ENCODE data around the gene ADGRD2.

Gene ADGRD2

DNA sequence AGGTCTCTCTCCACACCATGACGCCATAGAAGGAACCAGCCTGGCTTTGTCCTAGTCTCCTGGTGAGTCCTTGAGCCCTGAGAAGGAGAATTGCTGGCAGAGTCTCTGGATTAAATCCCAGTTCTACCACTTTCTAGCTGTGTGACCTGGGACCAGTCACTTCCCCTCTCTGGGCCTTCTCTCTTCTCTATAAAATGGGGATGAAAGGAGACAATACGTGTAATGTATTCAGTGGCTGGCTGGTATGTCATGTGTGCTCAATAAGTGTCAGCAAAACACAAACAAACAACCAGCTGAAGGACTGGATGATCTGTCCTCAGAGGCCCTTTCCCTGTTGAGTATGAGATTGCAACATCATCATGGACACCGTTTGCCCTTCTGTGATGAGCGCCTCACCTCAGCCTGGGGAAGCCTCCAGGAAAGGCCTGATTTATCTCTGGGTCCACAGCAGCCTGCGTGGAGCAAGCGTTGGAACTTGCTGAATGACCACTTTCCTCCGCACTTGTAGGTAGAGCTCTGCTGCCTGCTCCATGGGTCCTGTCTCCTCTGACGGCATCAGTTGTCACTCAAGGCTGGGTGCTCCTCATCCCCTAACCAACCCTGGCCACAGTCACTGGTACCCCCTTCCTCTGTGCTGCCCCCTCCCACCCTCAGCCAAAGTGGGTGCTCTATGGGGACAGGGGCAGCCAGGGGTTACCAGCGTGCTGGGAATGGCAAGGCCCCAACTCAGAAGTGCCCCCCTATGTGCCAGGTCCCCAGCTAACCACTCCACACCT lies 60.6 kb downstream of the ADGRD2 start:
- Mint-ChIP-seq H3K4me1 (peaks cover 3% of the 10 kb centered on the region), H3K27ac (no peak overlapping the region), H3K4me3 (no peak overlapping the region), H3K9me3 (no peaks in the 10 kb centered on the region), H3K36me3 (ENCODE audit: low read depth) (no peaks in the 10 kb centered on the region), H3K27me3 (peaks cover 9% of the 10 kb centered on the region)
- no peak for ATAC-seq
- DNase-seq = no peak

GRCh38 chr9:124511426-124511840 lies 61.2 kb downstream of the ADGRD2 start:
- H3K4me3 Mint-ChIP-seq = no peak overlapping the region
- no peak overlapping the region for H3K27ac Mint-ChIP-seq
- H3K4me1 Mint-ChIP-seq = peaks cover 3% of the 10 kb centered on the region
- DNase-seq (no peak), ATAC-seq (no peak)
- peaks cover 5% of the 10 kb centered on the region for H3K27me3 Mint-ChIP-seq
- no peaks in the 10 kb centered on the region for H3K9me3 Mint-ChIP-seq
- H3K36me3 Mint-ChIP-seq (ENCODE audit: low read depth) = no peaks in the 10 kb centered on the region

DNA sequence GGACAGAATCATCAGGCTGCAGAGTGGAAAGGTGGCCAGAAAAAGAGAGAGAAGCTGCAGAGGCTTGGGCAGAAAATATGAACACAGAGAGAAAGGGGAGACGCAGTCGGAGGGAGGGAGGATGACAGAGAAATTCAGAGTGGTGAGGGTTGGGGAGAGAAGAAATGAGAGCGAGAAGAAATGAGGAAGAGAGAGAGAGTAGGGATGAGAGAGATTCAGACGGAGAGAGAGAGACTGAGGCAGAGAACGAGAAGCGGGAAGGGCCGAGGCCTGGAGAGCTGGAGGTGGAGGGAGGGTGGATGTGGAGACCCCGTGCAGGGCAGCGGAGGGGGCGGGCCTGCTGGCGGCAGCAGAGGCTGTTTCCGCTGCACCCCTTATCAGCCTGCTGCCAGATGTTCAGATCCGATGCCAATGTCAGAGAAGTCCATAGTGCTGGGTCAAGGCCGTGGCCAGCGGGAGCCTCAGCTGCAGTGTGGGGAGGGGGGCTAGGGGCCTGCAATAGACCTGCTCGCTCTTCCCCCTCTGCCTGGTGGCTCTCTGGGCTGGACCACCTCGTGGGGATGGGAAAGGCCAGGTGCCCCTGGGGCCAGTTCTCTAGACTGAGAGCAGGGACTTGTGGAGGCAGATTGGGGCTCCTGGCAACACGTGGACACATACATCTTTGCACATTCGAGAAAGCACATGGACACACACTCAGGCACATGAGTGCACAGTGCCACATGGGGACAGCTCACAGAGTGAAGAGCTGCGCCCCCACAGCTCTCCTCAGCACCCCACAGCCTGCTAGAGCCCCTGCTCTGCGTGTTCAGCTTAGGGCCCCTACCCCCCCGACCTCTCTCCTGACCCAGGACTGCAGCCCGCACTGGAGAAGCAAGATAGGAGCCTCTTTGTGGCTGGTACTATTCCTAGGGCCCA lies 61.9 kb downstream of the ADGRD2 start:
- H3K36me3 Mint-ChIP-seq (ENCODE audit: low read depth) = no peaks in the 10 kb centered on the region
- H3K27ac Mint-ChIP-seq = no peak overlapping the region
- H3K4me3 Mint-ChIP-seq = no peak overlapping the region
- ATAC-seq (no peak), DNase-seq (no peak)
- peaks cover 3% of the 10 kb centered on the region for H3K4me1 Mint-ChIP-seq
- H3K27me3 Mint-ChIP-seq = peaks cover 2% of the 10 kb centered on the region
- no peaks in the 10 kb centered on the region for H3K9me3 Mint-ChIP-seq

- no peak for DNase-seq
- peaks cover 2% of the 10 kb centered on the region for H3K27me3 Mint-ChIP-seq
- H3K27ac Mint-ChIP-seq = no peak overlapping the region
- no peaks in the 10 kb centered on the region for H3K36me3 Mint-ChIP-seq (ENCODE audit: low read depth)
- ATAC-seq = no peak
- H3K4me1 Mint-ChIP-seq = peaks cover 3% of the 10 kb centered on the region
- H3K9me3 Mint-ChIP-seq = no peaks in the 10 kb centered on the region
- no peak overlapping the region for H3K4me3 Mint-ChIP-seq
These were observed 62.6 kb downstream of the ADGRD2 start for GRCh38 chr9:124512806-124513204.

DNA sequence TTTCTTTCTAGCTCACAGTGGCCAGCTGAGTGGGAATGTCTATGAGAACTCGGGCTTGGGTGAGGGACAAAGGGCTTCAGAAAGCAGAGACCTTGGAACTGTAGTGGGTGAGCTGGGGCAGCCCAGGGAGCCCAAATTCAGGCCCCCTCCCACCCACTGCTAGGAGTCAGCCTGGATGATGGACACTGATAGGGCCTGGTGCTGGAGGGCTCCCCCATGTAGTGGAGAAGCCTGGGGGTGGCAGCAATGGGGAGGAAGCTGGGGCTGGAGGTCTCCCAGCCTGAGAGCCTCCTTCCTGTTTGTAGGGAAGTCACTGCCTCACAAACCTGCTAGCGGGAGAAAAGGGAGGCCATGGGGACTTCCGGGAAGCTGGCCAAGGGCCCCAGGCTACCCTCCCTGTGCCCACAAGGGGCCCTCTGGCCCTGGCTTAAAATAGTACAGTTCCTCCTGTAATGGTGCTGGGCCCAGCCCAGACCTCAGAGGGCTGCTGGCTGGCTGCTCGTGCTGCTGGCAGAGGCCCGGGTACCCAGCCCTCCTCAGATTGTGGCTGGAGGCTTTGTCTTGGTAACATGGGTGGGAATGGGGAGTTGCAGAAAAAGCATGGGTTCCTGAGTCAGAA lies 63.2 kb downstream of the ADGRD2 start:
- DNase-seq = no peak
- Mint-ChIP-seq H3K27me3 (peaks cover 2% of the 10 kb centered on the region), H3K9me3 (no peaks in the 10 kb centered on the region)

GRCh38 chr9:124514125-124514524 lies 63.9 kb downstream of the ADGRD2 start:
- peaks cover 3% of the 10 kb centered on the region for H3K4me1 Mint-ChIP-seq
- no peak for ATAC-seq
- DNase-seq = no peak
- H3K27ac Mint-ChIP-seq = no peak overlapping the region
- no peaks in the 10 kb centered on the region for H3K9me3 Mint-ChIP-seq
- H3K36me3 Mint-ChIP-seq (ENCODE audit: low read depth) = no peaks in the 10 kb centered on the region
- H3K27me3 Mint-ChIP-seq = peaks cover 2% of the 10 kb centered on the region
- no peak overlapping the region for H3K4me3 Mint-ChIP-seq

More for the DNA sequence above, 63.2 kb downstream of the ADGRD2 start:
- Mint-ChIP-seq H3K4me1 (peaks cover 3% of the 10 kb centered on the region), H3K36me3 (ENCODE audit: low read depth) (no peaks in the 10 kb centered on the region), H3K4me3 (no peak overlapping the region), H3K27ac (no peak overlapping the region)
- ATAC-seq = no peak

DNA sequence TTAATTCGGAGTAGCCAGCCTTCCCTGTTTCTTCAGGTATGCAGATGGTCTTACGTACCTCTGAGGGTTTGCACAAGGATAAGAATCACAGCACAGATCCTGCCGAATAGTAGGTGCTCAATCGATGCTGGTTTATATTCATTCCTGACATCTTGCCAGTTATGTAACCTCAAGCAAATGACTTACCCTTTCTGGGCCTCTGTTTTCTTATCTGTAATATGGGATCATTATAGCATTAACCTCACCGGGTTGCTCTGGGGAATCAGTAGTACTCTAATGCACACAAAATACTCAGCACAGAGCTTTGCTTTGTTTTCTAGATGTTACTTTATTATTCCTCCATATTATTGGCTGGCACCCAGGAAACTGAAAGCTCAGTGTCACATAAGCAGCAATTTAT lies 64.6 kb downstream of the ADGRD2 start:
- Mint-ChIP-seq H3K4me1 (peaks cover 3% of the 10 kb centered on the region), H3K27ac (no peak overlapping the region), H3K4me3 (no peak overlapping the region), H3K36me3 (ENCODE audit: low read depth) (no peaks in the 10 kb centered on the region), H3K27me3 (peaks cover 2% of the 10 kb centered on the region), H3K9me3 (no peaks in the 10 kb centered on the region)
- no peak for DNase-seq
- ATAC-seq = no peak

GRCh38 chr9:124517600-124517999 lies 67.3 kb downstream of the ADGRD2 start:
- no peak overlapping the region for H3K4me3 Mint-ChIP-seq
- ATAC-seq = no peak
- no peak for DNase-seq
- no peaks in the 10 kb centered on the region for H3K27me3 Mint-ChIP-seq
- no peak overlapping the region for H3K27ac Mint-ChIP-seq
- H3K36me3 Mint-ChIP-seq (ENCODE audit: low read depth) = no peaks in the 10 kb centered on the region
- H3K9me3 Mint-ChIP-seq = no peaks in the 10 kb centered on the region
- H3K4me1 Mint-ChIP-seq = no peaks in the 10 kb centered on the region

DNA sequence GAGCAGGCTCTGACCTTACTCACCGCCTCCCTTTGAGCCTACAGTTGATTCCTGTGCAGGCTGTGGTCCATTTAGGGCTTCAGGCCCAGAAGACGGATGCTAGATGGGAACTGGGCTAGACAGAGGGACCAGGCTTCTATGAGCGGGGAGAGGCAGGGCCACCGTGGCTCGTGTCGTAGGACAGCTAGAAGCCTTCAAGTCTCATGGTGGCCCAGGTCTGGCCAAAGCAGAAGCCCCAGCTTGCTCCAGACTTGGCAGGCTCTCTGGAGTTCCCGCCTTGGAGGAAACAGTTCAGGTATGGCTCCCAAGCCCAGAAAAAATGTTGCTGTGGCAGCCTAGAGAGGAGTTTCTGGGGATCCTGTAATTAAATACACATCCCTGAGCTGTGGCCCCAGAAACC lies 67.9 kb downstream of the ADGRD2 start:
- no peak for ATAC-seq
- no peak for DNase-seq
- no peak overlapping the region for H3K27ac Mint-ChIP-seq
- no peaks in the 10 kb centered on the region for H3K4me1 Mint-ChIP-seq
- H3K27me3 Mint-ChIP-seq = no peaks in the 10 kb centered on the region
- H3K36me3 Mint-ChIP-seq (ENCODE audit: low read depth) = no peaks in the 10 kb centered on the region
- no peak overlapping the region for H3K4me3 Mint-ChIP-seq
- no peaks in the 10 kb centered on the region for H3K9me3 Mint-ChIP-seq

GRCh38 chr9:124520206-124520596 lies 70.0 kb downstream of the ADGRD2 start:
- no peaks in the 10 kb centered on the region for H3K27me3 Mint-ChIP-seq
- H3K4me1 Mint-ChIP-seq = no peaks in the 10 kb centered on the region
- no peaks in the 10 kb centered on the region for H3K36me3 Mint-ChIP-seq (ENCODE audit: low read depth)
- no peaks in the 10 kb centered on the region for H3K9me3 Mint-ChIP-seq
- H3K4me3 Mint-ChIP-seq = no peak overlapping the region
- ATAC-seq (no peak), DNase-seq (no peak)
- H3K27ac Mint-ChIP-seq = no peak overlapping the region

DNA sequence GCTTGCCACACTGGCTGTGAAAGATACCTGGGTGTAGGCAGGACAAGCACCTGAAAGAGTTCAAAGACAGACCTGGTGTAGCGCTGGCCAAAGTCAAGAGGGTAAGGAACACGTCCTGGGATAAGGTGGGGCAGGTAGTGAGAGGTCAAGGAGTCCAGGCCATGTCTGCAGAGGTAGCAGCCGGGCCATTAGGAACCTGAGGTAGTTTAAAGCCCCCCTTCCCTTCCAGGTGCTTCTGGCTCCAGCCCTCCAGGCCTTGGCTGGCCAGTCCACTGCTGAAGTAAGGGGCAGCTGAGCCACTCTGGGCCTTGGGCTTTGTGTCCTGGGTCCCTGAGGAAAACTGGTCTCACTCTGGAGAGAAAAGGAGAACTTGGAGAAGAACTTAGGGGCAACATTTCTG lies 70.9 kb downstream of the ADGRD2 start:
- no peak for ATAC-seq
- Mint-ChIP-seq H3K27ac (no peak overlapping the region), H3K4me3 (no peak overlapping the region), H3K27me3 (no peaks in the 10 kb centered on the region), H3K9me3 (no peaks in the 10 kb centered on the region), H3K4me1 (no peaks in the 10 kb centered on the region), H3K36me3 (ENCODE audit: low read depth) (no peaks in the 10 kb centered on the region)
- DNase-seq = no peak

DNA sequence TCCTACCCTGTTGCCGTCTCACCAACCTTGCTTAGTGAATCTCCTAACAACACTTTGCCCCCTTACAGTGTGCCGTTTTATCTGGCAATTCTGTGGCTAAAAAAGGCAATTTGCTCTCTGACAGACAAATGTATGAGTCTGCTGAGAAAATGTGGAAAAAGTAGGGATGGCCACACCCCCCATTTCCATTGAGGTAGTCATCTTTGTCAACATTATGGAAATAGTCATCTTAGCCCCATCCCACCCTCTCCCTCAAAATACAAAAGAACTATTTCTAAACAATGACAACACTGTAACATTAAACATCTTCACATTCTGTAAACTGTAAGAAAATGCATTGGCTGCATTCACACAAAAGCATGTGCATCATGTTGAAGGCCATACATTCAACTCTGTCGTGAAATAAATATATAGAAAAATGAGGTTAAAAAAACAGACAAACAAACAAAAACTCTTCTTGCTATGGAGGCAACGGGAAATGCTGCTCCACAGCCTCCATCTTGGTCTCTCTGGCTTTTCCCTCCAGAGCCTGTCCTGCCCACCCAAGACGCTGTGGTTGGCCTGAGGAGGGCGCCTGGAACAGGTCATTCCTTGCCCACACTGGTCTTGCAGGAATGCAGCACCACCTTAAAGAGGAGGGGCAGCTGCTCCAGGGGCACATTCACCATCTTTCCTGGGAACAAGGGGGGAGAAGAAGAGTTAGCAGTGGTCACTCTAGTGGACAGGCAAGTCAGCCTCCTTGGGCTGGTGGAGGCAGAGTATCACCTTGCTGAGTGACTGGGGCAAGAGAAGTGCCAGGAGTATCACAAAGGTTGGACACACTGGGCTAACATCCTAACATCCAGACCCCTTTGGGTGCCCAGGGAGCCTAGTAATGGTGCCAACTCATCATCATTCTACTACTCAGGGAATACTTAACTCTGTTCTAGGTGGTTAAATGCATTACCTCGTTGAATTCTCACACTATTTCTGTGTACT lies 72.2 kb downstream of the ADGRD2 start:
- no peaks in the 10 kb centered on the region for H3K36me3 Mint-ChIP-seq (ENCODE audit: low read depth)
- no peaks in the 10 kb centered on the region for H3K27me3 Mint-ChIP-seq
- H3K4me1 Mint-ChIP-seq = no peaks in the 10 kb centered on the region
- no peaks in the 10 kb centered on the region for H3K9me3 Mint-ChIP-seq
- no peak for ATAC-seq
- H3K27ac Mint-ChIP-seq = no peak overlapping the region
- DNase-seq = no peak
- H3K4me3 Mint-ChIP-seq = no peak overlapping the region

- Mint-ChIP-seq H3K9me3 (no peaks in the 10 kb centered on the region), H3K36me3 (ENCODE audit: low read depth) (no peaks in the 10 kb centered on the region), H3K27ac (no peak overlapping the region), H3K4me1 (no peaks in the 10 kb centered on the region), H3K4me3 (no peak overlapping the region), H3K27me3 (no peaks in the 10 kb centered on the region)
- no peak for ATAC-seq
- no peak for DNase-seq
These were observed 75.9 kb downstream of the ADGRD2 start for GRCh38 chr9:124526174-124526573.

- DNase-seq (no peak), ATAC-seq (no peak)
- Mint-ChIP-seq H3K4me3 (no peak overlapping the region), H3K27ac (no peak overlapping the region), H3K27me3 (no peaks in the 10 kb centered on the region), H3K4me1 (no peaks in the 10 kb centered on the region), H3K9me3 (no peaks in the 10 kb centered on the region), H3K36me3 (ENCODE audit: low read depth) (no peaks in the 10 kb centered on the region)
These were observed 77.5 kb downstream of the ADGRD2 start for GRCh38 chr9:124527781-124528180.
